Left lung (tissue), 10 donors: ENCODE measurements around the gene PRKG1. TPM values are rescaled to one million over a fixed set of nuclear protein-coding genes. Genes with fewer than 3 reads are reported as not detected.

Experiments used
- ATAC-seq: fragments of 200-7000 bp; cut with Tn5 transposase; one replicate; pipeline ENCODE4 v1.9.1; 2020; ENCODE audit warnings: moderate library complexity
- DNase-seq, 4 donors: peaks; one replicate each; pipeline ENCODE4 v3.0.0-alpha.2; 2013 to 2020
- H3K27ac ChIP-seq, 2 donors: fragments of 200-600 bp; sonication (generic) in 1 of 2; one replicate each; pipeline versions ENCODE4 v1.5.0 to v1.8.0; 2020 to 2021
- H3K27me3 ChIP-seq, 2 donors: fragments of 200-600 bp; sonication (generic) in 1 of 2; one replicate each; pipeline versions ENCODE4 v1.5.0 to v1.8.0; 2020 to 2021
- H3K36me3 ChIP-seq, 2 donors: fragments of 200-600 bp; sonication (generic) in 1 of 2; one replicate each; pipeline versions ENCODE4 v1.5.0 to v1.8.0; 2020 to 2021
- H3K4me1 ChIP-seq, 2 donors: fragments of 200-600 bp; one replicate each; pipeline ENCODE4 v1.8.0; 2021
- H3K4me3 ChIP-seq, 2 donors: fragments of 200-600 bp; sonication (generic) in 1 of 2; one replicate each; pipeline versions ENCODE4 v1.5.0 to v1.8.0; 2020 to 2021; ENCODE audit warnings: mild to moderate bottlenecking in 1 of 2
- H3K9me3 ChIP-seq, 2 donors: fragments of 200-600 bp; sonication (generic) in 1 of 2; one replicate each; pipeline versions ENCODE4 v1.5.0 to v1.8.0; 2020 to 2021
- CTCF ChIP-seq, 2 donors: fragments of 200-600 bp; sonication (generic) in 1 of 2; IDR thresholded peaks; one replicate each; pipeline versions ENCODE4 v1.5.0 to v1.8.0; 2021; ENCODE audit warnings: antibody characterized with exemption in 2 of 2
- intact Hi-C, 2 donors: fragments of 100-400 bp; cut with DNase I; formaldehyde crosslinking; loops; one replicate each; pipeline versions ENCODE4 v1.11.2 to v1.14.2; 2022
- polyA plus RNA-seq, 6 donors: library from polyadenylated mRNA; unstranded; fragments of 120-200 nt; gene quantifications; one replicate each; pipeline ENCODE4 v1.2.1, GENCODE V29; 2013; ENCODE audit not compliant: insufficient read length in 6 of 6
- total RNA-seq, 2 donors: library from RNA; stranded (reverse); fragmentation: NEBNext Ultra II Directional; extraction: Animal tissue kit (Norgen Biotek cat#: 25700); gene quantifications; one replicate each; pipeline ENCODE4 v1.2.1, GENCODE V29; 2021
- donor health status: DM: no; HTN: yes; CAD: no.
- donor health status: DM: no; HTN: no; CAD: no.

PRKG1 gene
- total and polyA plus RNA-seq, 8 donors: 15.6 to 29.0 (median 17.8) TPM

- intact Hi-C loops: no loop called here
- DNase-seq: no peak
- TF ChIP-seq CTCF (IDR thresholded peaks at IDR 0.05): no peak
Observed at GRCh38 chr10:52261362-52261761, 1187.1 kb downstream of the PRKG1 start.

GRCh38 chr10:52265131-52265926 is 1191.0 kb downstream of the PRKG1 start:
- H3K27ac ChIP-seq: no peak overlapping the region
- H3K4me3 ChIP-seq: no peak overlapping the region
- ATAC-seq (no peak), DNase-seq (no peak)
- H3K9me3 ChIP-seq: no peaks in the 10 kb centered on the region
- no peaks in the 10 kb centered on the region for H3K4me1 ChIP-seq
- intact Hi-C loops: no loop called here
- no peaks in the 10 kb centered on the region for H3K36me3 ChIP-seq
- no peaks in the 10 kb centered on the region for H3K27me3 ChIP-seq
- TF ChIP-seq CTCF (IDR thresholded peaks at IDR 0.05): no peak

More at GRCh38 chr10:52261362-52261761, 1187.1 kb downstream of the PRKG1 start:
- H3K36me3 ChIP-seq: no peaks in the 10 kb centered on the region
- no peak overlapping the region for H3K27ac ChIP-seq
- H3K27me3 ChIP-seq: no peaks in the 10 kb centered on the region
- H3K9me3 ChIP-seq: no peaks in the 10 kb centered on the region
- no peak overlapping the region for H3K4me3 ChIP-seq
- peaks cover 0 to 4% of the 10 kb centered on the region in 2 donors for H3K4me1 ChIP-seq
- no peak for ATAC-seq

- H3K4me1 ChIP-seq: no peaks in the 10 kb centered on the region
- H3K36me3 ChIP-seq: no peaks in the 10 kb centered on the region
- no peak for ATAC-seq
- no peaks in the 10 kb centered on the region for H3K27me3 ChIP-seq
- no peak overlapping the region for H3K27ac ChIP-seq
- no peak for DNase-seq
- no peak overlapping the region for H3K4me3 ChIP-seq
- no peaks in the 10 kb centered on the region for H3K9me3 ChIP-seq
- TF ChIP-seq CTCF (IDR thresholded peaks at IDR 0.05): no peak
- intact Hi-C loops: no loop called here
Observed at GRCh38 chr10:52266858-52267257, 1192.6 kb downstream of the PRKG1 start.

- intact Hi-C loops: no loop called here
Observed at GRCh38 chr10:52268790-52269189, 1194.5 kb downstream of the PRKG1 start.

More at GRCh38 chr10:52268790-52269189, 1194.5 kb downstream of the PRKG1 start:
- no peak for TF ChIP-seq CTCF (IDR thresholded peaks at IDR 0.05)
- no peaks in the 10 kb centered on the region for H3K36me3 ChIP-seq
- H3K9me3 ChIP-seq: no peaks in the 10 kb centered on the region
- DNase-seq (no peak), ATAC-seq (no peak)
- no peak overlapping the region for H3K4me3 ChIP-seq
- H3K27me3 ChIP-seq: no peaks in the 10 kb centered on the region
- no peak overlapping the region for H3K27ac ChIP-seq
- H3K4me1 ChIP-seq: no peaks in the 10 kb centered on the region
